Measurements from ENCODE around the gene MIA2.

DNA sequence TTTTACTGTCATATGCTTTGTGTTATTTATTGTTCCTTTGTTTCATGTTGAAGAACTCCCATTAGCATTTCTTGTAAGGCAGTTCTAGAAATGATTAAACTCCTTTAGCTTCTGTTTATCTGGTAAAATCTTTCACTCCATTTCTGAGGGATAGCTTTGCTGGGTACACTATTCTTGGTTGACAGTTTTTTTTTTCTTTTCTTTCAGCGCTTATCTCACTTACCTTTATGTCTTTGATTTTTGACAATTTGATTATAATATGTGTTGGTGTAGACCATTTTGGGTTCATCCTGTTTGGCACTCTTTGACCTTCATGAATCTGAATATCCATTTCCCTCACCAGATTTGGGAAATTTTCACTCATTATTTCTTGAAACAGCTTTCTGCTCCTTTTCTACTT, 182.4 kb downstream of the MIA2 start:
- no peak for TF ChIP-seq ZNF114 (CRISPR knock-in tag; IDR thresholded peaks at IDR 0.05)
- TF ChIP-seq, protein P1, sequence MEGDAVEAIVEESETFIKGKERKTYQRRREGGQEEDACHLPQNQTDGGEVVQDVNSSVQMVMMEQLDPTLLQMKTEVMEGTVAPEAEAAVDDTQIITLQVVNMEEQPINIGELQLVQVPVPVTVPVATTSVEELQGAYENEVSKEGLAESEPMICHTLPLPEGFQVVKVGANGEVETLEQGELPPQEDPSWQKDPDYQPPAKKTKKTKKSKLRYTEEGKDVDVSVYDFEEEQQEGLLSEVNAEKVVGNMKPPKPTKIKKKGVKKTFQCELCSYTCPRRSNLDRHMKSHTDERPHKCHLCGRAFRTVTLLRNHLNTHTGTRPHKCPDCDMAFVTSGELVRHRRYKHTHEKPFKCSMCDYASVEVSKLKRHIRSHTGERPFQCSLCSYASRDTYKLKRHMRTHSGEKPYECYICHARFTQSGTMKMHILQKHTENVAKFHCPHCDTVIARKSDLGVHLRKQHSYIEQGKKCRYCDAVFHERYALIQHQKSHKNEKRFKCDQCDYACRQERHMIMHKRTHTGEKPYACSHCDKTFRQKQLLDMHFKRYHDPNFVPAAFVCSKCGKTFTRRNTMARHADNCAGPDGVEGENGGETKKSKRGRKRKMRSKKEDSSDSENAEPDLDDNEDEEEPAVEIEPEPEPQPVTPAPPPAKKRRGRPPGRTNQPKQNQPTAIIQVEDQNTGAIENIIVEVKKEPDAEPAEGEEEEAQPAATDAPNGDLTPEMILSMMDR (conservative IDR thresholded peaks at IDR 0.05; ENCODE audit: low read depth in 2 of 2), result no peak
- TF ChIP-seq EZH2 (IDR thresholded peaks at IDR 0.05; ENCODE audit: low read depth, unreplicated experiment), result no peak
- no peak for TF ChIP-seq JUNB (IDR thresholded peaks at IDR 0.05; ENCODE audit: unreplicated experiment)
- no peak for TF ChIP-seq CREB1 (CRISPR knock-in tag; IDR thresholded peaks at IDR 0.05; ENCODE audit: low read depth)
- TF ChIP-seq STAT1 (IDR thresholded peaks at IDR 0.05; ENCODE audit: unreplicated experiment), result no peak
- TF ChIP-seq, protein P2, sequence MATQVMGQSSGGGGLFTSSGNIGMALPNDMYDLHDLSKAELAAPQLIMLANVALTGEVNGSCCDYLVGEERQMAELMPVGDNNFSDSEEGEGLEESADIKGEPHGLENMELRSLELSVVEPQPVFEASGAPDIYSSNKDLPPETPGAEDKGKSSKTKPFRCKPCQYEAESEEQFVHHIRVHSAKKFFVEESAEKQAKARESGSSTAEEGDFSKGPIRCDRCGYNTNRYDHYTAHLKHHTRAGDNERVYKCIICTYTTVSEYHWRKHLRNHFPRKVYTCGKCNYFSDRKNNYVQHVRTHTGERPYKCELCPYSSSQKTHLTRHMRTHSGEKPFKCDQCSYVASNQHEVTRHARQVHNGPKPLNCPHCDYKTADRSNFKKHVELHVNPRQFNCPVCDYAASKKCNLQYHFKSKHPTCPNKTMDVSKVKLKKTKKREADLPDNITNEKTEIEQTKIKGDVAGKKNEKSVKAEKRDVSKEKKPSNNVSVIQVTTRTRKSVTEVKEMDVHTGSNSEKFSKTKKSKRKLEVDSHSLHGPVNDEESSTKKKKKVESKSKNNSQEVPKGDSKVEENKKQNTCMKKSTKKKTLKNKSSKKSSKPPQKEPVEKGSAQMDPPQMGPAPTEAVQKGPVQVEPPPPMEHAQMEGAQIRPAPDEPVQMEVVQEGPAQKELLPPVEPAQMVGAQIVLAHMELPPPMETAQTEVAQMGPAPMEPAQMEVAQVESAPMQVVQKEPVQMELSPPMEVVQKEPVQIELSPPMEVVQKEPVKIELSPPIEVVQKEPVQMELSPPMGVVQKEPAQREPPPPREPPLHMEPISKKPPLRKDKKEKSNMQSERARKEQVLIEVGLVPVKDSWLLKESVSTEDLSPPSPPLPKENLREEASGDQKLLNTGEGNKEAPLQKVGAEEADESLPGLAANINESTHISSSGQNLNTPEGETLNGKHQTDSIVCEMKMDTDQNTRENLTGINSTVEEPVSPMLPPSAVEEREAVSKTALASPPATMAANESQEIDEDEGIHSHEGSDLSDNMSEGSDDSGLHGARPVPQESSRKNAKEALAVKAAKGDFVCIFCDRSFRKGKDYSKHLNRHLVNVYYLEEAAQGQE (IDR thresholded peaks at IDR 0.05; ENCODE audit: unreplicated experiment), result no peak
- TF ChIP-seq POLR2AphosphoS5 (IDR thresholded peaks at IDR 0.05; ENCODE audit: low read depth), result no peak
- no peak for TF ChIP-seq EZH2phosphoT487 (IDR thresholded peaks at IDR 0.05; ENCODE audit: unreplicated experiment)
- no peak for TF ChIP-seq NANOG (IDR thresholded peaks at IDR 0.05; ENCODE audit: borderline replicate concordance)
- no peak for TF ChIP-seq ZNF331 (CRISPR knock-in tag; IDR thresholded peaks at IDR 0.05; ENCODE audit: low read depth)
- TF ChIP-seq, protein P3, sequence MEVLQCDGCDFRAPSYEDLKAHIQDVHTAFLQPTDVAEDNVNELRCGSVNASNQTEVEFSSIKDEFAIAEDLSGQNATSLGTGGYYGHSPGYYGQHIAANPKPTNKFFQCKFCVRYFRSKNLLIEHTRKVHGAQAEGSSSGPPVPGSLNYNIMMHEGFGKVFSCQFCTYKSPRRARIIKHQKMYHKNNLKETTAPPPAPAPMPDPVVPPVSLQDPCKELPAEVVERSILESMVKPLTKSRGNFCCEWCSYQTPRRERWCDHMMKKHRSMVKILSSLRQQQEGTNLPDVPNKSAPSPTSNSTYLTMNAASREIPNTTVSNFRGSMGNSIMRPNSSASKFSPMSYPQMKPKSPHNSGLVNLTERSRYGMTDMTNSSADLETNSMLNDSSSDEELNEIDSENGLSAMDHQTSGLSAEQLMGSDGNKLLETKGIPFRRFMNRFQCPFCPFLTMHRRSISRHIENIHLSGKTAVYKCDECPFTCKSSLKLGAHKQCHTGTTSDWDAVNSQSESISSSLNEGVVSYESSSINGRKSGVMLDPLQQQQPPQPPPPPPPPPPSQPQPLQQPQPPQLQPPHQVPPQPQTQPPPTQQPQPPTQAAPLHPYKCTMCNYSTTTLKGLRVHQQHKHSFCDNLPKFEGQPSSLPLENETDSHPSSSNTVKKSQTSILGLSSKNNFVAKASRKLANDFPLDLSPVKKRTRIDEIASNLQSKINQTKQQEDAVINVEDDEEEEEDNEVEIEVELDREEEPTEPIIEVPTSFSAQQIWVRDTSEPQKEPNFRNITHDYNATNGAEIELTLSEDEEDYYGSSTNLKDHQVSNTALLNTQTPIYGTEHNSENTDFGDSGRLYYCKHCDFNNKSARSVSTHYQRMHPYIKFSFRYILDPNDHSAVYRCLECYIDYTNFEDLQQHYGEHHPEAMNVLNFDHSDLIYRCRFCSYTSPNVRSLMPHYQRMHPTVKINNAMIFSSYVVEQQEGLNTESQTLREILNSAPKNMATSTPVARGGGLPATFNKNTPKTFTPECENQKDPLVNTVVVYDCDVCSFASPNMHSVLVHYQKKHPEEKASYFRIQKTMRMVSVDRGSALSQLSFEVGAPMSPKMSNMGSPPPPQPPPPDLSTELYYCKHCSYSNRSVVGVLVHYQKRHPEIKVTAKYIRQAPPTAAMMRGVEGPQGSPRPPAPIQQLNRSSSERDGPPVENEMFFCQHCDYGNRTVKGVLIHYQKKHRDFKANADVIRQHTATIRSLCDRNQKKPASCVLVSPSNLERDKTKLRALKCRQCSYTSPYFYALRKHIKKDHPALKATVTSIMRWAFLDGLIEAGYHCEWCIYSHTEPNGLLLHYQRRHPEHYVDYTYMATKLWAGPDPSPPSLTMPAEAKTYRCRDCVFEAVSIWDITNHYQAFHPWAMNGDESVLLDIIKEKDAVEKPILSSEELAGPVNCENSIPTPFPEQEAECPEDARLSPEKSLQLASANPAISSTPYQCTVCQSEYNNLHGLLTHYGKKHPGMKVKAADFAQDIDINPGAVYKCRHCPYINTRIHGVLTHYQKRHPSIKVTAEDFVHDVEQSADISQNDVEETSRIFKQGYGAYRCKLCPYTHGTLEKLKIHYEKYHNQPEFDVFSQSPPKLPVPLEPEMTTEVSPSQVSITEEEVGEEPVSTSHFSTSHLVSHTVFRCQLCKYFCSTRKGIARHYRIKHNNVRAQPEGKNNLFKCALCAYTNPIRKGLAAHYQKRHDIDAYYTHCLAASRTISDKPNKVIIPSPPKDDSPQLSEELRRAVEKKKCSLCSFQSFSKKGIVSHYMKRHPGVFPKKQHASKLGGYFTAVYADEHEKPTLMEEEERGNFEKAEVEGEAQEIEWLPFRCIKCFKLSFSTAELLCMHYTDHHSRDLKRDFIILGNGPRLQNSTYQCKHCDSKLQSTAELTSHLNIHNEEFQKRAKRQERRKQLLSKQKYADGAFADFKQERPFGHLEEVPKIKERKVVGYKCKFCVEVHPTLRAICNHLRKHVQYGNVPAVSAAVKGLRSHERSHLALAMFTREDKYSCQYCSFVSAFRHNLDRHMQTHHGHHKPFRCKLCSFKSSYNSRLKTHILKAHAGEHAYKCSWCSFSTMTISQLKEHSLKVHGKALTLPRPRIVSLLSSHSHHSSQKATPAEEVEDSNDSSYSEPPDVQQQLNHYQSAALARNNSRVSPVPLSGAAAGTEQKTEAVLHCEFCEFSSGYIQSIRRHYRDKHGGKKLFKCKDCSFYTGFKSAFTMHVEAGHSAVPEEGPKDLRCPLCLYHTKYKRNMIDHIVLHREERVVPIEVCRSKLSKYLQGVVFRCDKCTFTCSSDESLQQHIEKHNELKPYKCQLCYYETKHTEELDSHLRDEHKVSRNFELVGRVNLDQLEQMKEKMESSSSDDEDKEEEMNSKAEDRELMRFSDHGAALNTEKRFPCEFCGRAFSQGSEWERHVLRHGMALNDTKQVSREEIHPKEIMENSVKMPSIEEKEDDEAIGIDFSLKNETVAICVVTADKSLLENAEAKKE (CRISPR knock-in tag; IDR thresholded peaks at IDR 0.05), result no peak
- TF ChIP-seq, protein P4, sequence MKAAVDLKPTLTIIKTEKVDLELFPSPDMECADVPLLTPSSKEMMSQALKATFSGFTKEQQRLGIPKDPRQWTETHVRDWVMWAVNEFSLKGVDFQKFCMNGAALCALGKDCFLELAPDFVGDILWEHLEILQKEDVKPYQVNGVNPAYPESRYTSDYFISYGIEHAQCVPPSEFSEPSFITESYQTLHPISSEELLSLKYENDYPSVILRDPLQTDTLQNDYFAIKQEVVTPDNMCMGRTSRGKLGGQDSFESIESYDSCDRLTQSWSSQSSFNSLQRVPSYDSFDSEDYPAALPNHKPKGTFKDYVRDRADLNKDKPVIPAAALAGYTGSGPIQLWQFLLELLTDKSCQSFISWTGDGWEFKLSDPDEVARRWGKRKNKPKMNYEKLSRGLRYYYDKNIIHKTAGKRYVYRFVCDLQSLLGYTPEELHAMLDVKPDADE (IDR thresholded peaks at IDR 0.05), result no peak
